GM19240 (cell line): ENCODE data around the gene IGF2BP3.
"Not testable (repeated sequence)": the region's sequence is repeated elsewhere in the genome, so short reads cannot be mapped to it uniquely, and the experiment has no call there.

Source experiments
- DNase-seq: peaks from one replicate; pipeline ENCODE4 v3.0.0; 2011; ENCODE audit warnings: low spot score; ENCODE audit not compliant: insufficient read length

IGF2BP3 gene

DNA sequence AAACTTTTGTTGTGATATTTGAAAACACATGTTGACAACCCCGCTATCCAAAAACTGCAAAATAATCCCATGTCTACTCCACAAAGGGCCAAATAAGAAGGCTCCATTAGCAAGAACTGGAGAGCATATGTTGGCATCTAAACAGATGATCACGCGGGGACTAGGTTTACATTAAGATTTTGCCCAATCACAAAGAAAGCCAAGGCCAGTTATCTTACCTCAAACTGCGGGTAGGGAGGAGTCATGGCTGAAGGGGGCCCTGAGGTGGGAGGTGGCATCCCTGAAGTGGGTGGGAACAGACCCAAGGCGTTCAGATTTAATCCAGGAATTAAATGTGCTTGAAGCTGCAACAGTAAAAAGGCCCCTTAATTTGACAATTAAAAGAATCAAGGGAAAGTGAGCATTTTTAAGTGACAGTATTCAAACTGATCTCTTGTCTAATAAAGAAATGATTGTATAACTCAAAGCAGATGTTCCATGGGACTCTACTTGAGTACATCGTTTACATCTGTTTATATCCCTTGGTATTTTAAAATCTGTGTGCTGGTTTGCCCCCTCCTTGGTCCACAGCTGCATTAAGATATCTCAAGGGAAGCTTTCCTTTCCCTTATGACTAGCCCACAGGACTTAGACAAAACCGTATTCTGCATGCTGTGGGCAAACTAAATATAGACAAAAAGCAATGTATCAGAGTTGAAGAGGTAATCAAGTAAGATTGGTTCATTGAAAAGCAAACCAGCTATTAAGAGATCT is 128.3 kb downstream of the IGF2BP3 start:
- no peak for DNase-seq

DNA sequence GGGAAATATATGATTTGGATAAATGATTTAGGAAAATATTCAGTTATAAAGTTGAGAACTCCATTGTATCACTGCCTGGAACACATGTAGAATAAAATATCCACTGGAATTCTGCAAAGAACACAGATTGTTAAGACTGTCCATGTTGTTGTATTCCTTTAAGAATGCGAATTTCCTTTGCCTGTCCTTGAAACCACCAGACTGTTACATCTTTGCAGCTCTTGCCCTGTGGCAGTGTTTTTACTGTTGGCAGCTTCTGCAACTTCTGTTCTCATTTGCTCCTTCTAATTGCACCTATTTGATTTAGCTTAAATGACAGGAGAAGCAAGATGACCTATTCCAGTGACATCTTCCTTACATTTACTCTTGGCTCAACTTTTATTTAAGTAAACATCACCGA is 131.4 kb downstream of the IGF2BP3 start:
- no peak for DNase-seq

DNA sequence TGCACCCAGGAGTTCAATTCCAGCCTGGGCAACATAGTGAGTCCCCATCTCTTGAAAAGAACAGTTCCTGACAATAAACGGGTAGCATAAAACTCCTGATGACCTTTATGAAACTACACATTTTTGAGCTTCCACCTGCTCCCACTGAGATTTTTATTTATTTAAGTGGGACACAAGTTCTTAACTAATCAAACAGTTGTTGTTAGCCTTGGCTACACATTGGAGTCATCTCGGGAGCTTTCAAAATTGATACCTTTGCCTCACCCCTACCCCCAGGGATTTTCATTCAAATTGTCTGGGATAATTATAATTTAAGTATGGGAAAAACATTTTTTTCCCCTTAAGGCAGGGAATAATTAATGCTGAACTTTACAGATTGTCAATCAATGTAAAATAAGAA is 131.9 kb downstream of the IGF2BP3 start:
- DNase-seq: no peak

DNA sequence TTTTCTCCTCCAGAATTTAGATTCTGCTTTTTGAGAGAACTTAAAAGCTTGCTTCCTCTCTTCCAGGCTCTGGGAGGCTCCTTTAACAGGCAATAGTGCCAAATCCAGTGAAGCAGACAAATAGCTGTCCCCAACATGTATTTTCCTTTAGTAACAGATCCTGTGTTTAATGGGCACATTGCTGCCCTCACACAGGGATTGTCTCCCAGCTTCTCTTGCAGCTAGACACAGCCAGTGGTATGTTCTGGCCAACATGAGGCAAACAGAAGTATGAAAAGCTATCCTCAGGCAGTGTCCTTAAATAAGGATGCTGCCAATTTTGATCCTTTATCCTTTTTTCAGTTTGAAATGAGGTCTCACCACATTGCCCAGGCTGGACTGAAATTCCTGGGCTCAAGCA is 132.9 kb downstream of the IGF2BP3 start:
- no peak for DNase-seq

DNA sequence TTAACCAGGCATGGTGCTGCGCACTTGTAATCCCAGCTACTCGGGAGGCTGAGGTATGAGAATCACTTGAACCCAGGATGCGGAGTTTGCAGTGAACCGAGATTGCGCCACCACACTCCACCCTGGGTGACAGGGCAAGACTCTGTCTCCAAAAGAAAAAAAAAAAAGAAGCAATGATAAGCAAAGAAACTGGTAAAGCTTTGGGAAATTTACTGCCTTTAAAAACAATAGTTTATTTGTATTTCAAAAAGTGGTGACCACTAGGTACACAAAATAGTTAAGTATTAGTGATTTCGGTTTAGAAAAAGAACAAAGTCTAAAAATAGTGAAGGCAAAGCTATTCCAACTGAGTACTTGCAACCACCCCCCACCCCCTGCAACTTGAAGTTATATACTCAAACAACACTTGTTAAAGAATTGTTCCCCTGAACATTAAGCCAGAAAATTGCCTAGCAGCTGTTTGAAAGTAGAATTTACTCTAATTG is 133.4 kb downstream of the IGF2BP3 start:
- no peak for DNase-seq

DNA sequence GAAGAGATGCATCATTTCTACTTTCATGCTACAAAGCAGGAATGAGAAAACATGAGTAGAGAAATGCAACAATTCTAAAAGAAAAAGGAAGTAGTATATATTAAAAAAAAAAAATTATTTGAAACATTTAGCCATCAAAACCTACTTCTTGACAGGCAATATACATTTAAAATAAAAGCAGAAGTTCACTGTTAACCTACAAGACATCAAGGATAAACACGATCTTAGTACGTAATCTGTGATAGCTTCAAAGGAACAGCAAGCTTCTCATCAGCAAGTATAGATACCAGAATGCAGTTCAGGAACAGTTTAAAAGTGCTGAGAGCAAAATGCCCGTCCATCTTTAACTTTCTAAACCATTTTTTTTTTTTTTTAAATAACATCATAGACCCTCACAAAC is 134.2 kb downstream of the IGF2BP3 start:
- DNase-seq: no peak

DNA sequence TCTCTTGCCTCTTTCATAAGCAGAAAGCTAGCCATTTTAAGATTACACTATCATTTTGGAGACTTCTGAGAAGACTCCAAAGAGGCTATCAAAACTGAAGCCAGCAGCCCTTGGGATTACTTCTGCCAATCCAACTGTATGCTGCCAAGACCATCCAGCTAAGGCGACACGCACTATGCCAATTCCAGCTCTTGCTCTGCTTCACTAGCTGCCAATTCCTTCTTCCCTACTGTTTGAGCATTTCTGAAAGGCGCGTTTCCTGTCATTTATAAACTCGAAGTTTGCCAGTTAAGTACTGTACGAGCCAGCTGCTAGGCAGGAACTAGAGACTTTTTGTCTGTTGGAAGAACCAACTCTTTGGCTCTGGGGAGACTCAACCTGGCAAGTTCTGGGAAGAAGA is 134.7 kb downstream of the IGF2BP3 start:
- DNase-seq: no peak

DNA sequence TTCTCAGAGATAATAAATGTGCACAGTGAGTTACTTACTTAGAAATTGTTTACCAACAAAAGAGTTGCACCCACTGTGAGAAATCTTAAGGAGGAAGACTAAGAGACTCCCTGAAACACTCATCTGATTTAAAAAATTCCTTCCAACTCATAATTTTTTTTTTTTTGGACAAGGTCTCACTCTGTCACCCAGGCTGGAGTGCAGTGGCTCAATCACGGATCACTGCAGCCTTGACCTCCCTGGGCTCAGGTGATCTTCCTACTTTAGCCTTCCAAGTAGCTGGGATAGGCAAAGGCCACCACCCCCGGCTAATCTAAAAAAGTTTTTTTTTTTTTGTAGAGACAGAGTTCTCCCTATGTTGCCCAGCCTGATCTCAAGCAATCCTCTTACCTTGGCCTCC is 135.2 kb downstream of the IGF2BP3 start:
- DNase-seq: no peak

DNA sequence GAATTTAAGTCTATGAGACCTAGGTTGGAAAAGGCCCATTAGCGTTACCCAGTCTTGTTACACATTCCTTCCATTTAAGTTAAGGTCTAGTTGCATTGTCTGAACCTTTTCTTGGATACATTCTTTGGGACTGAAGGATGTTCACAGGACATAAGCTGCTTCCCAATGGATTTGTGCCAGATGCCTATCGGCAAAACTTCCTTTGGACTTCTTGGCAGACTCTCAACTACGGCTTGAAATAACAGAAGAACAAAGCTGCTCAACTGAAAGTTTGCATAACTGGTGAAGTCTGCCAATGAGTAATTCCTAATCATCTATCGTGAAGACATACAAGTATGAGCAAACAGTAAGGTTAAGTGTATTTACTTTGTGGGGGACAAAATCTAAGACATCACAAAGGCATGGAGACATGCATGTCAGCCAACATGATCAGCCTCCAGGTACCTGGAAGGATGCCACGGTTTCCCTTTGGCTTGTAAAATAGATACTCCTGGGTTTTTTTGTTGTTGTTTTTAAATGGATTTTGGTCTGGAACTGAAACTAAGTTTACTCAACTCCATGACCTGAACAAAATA is 135.7 kb downstream of the IGF2BP3 start:
- no peak for DNase-seq

DNA sequence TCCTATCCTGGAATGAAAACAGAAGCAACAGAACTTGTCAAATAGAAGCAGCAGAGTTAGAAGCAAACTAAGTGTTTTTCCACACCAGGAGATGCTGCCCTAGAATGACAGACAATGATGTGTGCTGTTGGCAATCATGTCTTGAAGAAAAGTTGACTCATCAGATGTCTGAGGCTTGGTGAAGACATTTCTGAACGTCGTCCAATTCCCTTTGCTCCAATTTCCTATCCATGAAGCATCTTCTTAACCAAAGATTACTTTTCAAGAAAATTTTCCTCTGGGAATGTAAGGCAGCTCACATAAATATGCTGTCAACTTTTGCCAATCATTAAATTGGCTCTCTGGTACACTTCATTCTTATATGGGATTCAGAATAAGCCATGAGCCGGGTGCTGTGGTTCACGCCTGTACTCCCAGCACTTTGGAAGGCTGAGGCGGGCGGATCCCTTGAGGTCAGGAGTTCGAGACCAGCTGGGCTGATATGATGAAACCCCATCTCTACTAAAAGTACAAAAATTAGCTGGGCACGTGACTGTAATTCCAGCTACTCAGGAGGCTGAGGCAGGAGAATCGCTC is 136.5 kb downstream of the IGF2BP3 start:
- DNase-seq: no peak

DNA sequence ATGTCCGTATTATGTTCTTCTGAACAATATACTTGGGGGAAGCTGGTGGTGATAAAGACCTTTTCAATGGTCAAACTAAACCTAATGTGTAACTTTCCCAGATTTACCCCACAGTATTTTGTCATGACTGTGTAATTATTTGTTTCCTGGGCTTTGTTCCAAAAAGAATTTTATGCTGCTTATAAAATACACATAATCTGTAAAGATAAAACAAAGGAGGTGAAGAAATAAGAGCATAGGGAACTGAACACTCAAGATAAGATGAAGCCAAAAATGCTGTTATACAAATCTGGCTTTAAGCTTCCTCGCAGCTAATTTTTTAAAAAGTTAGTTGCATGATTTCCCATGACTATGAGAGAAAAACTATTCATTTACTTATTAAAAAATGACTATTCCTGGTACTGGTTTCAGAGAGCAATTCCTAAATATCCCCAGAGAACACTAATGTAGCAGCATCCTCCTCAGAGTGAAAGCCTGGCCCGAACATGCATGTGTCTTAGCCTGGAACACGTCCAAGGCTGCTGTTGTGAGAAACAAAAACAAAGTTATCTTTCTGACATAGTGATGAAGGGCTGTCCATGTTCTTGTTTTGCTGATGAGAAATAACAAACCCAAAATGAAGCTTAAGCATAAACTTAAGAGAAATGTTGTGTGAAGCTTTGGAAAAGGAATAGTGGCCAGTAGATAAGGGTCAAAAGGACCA is 137.2 kb downstream of the IGF2BP3 start:
- DNase-seq: no peak

DNA sequence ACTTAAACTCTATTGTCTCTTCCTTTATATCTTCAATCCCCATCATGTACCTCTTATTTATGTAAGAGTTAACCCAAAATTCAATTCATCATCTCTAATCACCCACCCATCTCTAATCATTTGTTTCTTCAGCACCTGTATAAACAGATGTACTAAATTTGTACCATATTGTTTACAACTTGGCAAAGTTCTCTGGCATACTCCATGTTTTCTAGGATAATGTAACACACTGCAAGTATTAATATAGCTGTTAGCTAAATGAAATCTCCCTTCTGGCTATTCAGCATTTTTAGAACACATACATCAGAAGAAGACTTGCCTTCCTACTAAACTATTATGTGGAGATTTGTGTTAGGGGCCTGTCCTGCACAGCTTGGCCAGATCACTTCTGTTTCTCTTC is 138.1 kb downstream of the IGF2BP3 start:
- no peak for DNase-seq

DNA sequence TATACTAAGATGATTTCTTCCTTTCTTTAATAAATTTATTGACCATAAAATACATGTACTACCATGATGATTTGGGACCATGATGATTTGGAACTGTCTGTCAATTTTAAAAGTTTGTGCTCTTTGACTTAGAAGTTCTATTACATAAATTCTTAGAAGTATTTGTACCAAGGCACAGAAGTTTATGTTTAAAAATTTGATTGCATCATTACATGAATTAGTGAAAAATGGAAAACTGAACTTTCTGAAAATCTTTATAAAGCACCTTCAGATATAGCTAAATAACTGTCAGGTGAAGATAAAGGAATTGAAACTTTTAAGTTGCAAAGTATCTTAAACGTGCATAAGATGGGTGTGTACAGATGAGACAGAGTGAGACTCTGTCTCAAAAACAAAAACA is 139.2 kb downstream of the IGF2BP3 start:
- DNase-seq: no peak

DNA sequence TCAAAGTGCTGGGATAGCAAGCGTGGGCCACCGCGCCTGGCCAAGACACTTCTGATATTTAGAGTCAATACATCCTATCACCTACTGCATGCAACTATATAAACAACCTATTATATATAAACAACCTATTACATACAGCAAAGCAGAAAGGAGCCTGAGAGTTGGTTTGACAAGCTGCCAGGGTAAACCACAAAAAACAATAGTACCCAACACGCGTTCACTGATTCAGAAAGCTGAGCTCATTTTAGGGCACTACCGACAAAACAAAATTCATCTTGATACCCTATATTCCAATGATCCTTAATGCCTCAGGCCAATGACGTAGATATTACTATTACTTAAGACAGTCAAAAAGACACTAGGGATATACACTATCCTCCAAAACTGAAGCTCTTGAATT is 154.9 kb downstream of the IGF2BP3 start:
- no peak for DNase-seq

DNA sequence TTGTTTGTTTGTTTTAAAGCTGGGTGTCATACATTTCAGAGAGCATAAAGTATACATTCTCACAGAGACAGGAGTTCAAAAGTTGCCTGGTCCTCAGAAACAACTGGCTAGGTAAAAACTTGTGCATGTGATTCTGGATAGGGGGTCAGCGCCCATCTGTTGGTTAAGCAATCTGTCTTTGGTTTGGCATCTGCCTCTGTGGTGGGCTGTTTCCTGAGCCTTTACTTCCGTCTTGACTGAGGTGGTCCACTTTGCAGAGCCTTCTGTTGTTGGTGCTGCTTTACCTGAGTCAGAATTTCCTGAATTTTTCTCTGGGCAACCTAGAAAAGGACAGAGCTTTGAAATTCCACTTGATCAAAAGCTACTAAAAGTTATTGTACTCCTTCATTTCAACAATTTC is 158.2 kb downstream of the IGF2BP3 start:
- not testable (repeated sequence) for DNase-seq

DNA sequence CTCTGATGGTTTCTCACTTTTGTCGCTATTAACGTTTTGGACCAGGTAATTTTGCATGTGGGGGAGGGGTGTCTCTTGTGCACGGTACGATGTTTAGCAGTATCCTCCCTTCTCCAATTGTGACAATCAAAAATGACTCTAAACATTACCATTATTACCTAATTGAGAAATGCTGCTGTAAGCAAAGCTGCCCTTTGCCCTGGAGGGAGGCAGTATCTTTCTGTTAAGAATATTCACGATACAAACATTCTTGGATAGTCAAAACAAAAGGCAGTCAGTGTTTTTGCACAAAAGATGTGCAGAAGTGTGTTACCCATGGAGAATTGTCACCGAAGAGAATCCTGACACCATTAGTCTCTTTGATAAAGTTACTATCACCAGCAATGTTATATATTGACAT is 161.5 kb downstream of the IGF2BP3 start:
- no peak for DNase-seq

DNA sequence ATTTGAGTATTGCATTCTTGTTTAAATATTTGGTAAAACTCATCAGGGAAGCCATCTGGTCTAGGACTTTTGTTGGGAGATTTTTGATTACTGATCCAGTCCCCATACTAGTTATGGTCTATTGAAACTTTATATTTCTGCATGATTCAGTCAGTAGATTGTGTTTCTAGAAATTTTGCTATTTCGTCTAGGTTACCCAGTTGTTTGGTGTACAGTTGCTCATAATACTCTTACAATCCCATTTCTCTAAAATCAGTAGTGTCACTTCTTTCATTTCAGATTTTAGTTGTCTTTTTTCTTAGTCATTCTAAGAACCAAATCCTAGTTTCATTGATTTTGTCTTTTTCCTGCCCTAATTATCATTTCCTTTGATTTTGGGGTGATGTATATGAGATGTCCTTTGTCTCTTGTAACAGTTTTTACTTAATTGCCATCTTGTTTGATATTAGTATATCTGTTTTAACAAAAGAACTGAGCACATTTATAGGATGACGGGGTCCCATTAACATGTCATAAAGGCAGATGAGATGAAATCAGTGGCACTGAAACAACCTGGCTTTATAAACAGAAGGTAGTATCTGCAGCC is 163.3 kb downstream of the IGF2BP3 start:
- DNase-seq: no peak

DNA sequence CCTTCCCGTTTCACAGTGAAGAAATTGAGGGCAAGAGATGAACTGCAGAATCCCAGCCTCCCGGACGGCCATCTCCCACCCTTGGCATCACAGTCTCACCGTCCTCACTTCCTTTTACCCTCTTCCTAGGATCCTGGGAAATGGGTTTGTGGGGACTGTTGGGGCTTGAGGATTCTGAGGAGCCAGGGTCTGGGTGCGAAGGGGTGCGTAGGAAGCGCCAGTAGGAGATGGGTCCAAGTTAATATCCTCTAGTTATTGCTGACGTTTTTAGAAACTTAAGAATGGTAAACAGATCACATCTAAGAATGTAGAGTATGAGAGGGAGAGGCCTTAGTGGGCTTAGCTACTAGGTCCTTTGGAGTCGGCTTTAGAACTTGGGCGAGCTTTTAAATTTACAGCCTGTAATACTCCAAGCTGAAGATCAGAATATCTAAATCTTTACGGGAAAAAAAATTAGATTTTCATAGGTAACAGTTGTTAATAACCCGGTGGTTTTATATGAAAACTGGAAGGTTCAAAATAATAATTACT is 170.5 kb downstream of the IGF2BP3 start:
- DNase-seq: no peak

DNA sequence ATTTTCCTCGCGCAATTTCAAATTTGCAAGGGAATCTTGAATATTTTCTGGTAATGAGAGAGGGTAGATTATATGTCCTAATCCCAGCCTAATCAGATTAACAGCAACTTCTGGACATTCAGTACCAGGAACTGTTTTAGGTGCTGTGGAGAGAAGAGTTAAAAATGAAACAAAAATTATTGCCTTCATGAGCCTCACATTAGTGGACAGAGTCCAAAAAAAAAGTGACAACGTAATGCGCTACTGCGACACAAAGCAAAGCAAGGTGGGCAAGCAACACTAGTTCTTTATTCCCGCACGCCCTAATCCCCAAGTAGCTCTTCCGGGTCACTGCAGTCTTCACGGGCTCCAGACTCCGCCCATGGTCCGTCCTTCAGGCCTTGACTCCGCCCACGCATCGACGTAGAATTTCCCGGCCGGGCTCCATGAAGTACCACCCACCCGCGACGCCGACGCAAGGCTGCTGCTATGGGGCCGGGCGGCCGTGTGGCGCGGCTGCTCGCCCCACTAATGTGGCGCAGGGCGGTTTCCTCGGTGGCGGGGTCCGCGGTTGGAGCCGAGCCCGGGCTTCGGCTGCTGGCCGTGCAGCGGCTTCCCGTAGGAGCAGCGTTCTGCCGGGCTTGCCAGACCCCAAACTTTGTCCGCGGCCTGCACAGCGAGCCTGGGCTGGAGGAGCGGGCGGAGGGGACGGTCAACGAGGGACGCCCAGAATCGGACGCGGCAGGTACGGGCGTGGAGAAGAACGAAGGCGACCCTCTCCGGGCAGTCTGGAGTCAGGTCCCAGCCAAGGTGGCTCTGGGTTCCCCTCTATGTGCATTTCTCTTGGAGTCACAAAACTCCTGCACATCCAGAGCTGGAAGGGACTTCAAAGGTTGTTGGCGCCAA is 171.2 kb downstream of the IGF2BP3 start, which contains the start of gene MALSU1:
Gene MALSU1, plus strand, starts transcription at position 455 of the 885 bp plus-strand sequence. Its CDS starts 14 bp downstream, at position 469.
- peak; percentile 62 for DNase-seq

DNA sequence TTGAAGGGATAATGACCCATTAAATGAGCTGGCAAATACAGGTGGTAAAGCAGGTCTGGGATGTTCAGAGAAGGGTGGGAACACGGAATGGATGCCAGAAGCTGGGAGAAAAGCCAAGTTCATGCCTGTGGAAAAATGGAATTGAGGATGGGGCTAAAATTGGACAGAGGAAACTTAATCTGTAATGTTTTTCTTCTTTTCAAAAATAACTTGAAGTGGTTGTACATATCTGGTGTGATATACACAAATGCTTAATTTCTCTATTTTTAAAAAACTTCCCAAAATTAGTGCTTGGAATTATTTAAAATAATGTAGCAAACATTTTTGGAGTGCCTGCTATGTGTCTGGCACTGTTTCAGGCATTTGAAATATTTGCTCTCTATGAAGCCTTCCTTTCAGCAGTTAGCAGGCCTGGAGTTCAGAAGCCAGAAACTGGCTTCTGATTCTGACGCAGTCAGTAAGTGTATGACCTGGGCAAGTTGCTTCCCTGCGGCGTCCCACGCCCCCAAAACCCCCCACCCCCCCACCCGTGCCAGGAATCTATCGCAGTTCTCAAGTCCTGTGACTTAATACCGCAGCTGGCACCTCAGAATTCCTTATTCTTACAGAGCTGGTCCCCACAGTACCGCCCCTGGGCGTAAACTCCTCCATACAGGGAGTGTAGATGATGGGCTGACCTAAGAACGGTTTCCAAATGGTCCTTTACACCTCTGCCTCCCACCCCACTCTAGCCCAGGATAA is 172.0 kb downstream of the IGF2BP3 start:
- no peak for DNase-seq
